Thyroid gland (tissue), 4 donors: ENCODE results near the gene HCN2. TPM values are rescaled to one million over a fixed set of nuclear protein-coding genes. Genes with fewer than 3 reads are reported as not detected.

Experiments
- DNase-seq, 2 donors: peaks; one replicate each; pipeline ENCODE4 v3.0.0-alpha.2; 2019
- H3K27ac ChIP-seq, 3 donors: fragments of 200-600 bp; sonication (generic); 1 replicate in 2 of 3; 2 replicates in 1 of 3; pipeline ENCODE4 v1.5.1; 2016 to 2019; ENCODE audit warnings: mild to moderate bottlenecking in 1 of 3, moderate library complexity in 1 of 3
- H3K27me3 ChIP-seq: fragments of 200-600 bp; sonication (generic); one replicate; pipeline ENCODE4 v1.5.1; 2019
- H3K36me3 ChIP-seq, 2 donors: fragments of 200-600 bp; sonication (generic); one replicate each; pipeline ENCODE4 v1.5.1; 2016 to 2019
- H3K4me1 ChIP-seq, 2 donors: fragments of 200-600 bp; sonication (generic); one replicate each; pipeline ENCODE4 v1.5.1; 2017 to 2019
- H3K4me3 ChIP-seq, 3 donors: fragments of 200-600 bp; sonication (generic); replicated peaks in 1 of 3; 1 replicate in 2 of 3; 2 replicates in 1 of 3; pipeline ENCODE4 v1.5.1; 2016; ENCODE audit warnings: mild to moderate bottlenecking in 1 of 3
- H3K9me3 ChIP-seq: fragments of 200-600 bp; sonication (generic); one replicate; pipeline ENCODE4 v1.5.1; 2017
- POLR2A ChIP-seq, 2 donors: fragments of 450-650 bp; IDR thresholded peaks; one replicate each; pipeline ENCODE4 v1.6.1; 2017; ENCODE audit warnings: antibody characterized with exemption in 2 of 2, mild to moderate bottlenecking in 2 of 2, moderate library complexity in 1 of 2
- WGBS, 2 donors: methylation state at CpG; one replicate each; pipeline ENCODE4 v1.1.5; 2017; 5-methylcytosine and 5-hydroxymethylcytosine counted together
- intact Hi-C: fragments of 100-400 bp; cut with DNase I; formaldehyde crosslinking; loops from one replicate; pipeline ENCODE4 v1.15.1; 2023
- total RNA-seq, 4 donors: library from RNA; depleted of rRNA; stranded (reverse); fragments of >200 nt; gene quantifications; one replicate each; pipeline ENCODE4 v1.2.3, GENCODE V29; 2016
- TF ChIP-seq, protein P1 (sequence below), 6 experiments: fragments of 200-600 bp in 3 of 6; fragments of 450-650 bp in 3 of 6; sonication (generic) in 3 of 6; IDR thresholded peaks; one replicate each; pipeline ENCODE4 v1.5.1; 2016 to 2019; ENCODE audit warnings: antibody characterized with exemption in 6 of 6, mild to moderate bottlenecking in 2 of 6, inconsistent platforms in 1 of 6, moderate library complexity in 1 of 6

The HCN2 gene
- total RNA-seq, 4 donors from 2014 or later = not detected

DNA sequence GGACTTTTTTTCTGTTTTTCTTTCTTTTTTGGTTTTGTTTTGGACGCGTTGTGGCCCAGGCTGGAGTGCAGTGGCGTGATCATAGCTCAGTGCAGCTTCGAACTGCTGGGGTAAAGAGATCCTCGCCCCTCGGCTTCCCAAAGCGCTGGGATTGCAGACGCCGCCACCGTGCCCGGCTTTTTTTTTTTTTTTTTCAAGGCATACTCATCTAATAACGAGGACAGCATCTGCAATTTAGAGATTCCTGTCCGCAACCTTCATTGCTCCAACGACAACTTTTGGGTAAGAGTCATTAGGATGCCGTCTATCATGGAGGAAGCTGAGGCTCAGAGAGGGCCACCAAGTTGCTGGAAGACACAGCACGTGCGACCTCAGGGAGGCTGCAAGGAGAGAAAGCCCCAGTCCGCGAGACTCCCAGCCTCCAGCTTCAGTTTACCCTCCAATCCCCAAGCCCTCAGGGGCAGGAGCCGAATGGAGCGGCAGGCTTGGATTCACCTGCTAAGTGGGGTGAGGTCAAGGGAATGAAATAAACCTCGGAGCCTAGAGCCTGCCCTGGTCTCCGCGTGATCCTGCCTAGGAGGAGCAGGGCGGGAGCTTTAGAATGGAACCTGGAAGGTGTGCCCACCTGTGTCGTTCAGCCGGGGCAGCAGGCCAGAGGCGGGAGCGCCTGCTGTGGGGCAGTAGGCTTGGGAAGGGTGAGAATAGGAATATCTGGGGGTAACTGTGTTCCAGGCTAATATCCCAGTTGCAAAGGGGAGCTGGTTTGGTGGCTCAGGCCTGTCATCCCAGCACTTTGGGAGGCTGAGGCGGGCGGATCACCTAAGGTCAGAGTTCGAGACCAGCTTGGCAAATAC is 44.3 kb downstream of the HCN2 start:
- DNase-seq = no peak
- intact Hi-C loops = no loop called here
- 18 to 19% methylated on average over 32 of the region's 32 CpGs for WGBS, 2 donors
- Histone ChIP-seq H3K27me3 (no peaks in the 10 kb centered on the region), H3K27ac (no peak overlapping the region), H3K4me1 (peaks cover 18 to 25% of the 10 kb centered on the region in 2 donors), H3K9me3 (no peaks in the 10 kb centered on the region), H3K4me3 (peak overlapping the region in 2 of 3 donors; percentile 28 to 90), H3K36me3 (peaks cover 3 to 5% of the 10 kb centered on the region in 2 donors)
- TF ChIP-seq POLR2A (IDR thresholded peaks at IDR 0.05) = no peak
- TF ChIP-seq, protein P1, sequence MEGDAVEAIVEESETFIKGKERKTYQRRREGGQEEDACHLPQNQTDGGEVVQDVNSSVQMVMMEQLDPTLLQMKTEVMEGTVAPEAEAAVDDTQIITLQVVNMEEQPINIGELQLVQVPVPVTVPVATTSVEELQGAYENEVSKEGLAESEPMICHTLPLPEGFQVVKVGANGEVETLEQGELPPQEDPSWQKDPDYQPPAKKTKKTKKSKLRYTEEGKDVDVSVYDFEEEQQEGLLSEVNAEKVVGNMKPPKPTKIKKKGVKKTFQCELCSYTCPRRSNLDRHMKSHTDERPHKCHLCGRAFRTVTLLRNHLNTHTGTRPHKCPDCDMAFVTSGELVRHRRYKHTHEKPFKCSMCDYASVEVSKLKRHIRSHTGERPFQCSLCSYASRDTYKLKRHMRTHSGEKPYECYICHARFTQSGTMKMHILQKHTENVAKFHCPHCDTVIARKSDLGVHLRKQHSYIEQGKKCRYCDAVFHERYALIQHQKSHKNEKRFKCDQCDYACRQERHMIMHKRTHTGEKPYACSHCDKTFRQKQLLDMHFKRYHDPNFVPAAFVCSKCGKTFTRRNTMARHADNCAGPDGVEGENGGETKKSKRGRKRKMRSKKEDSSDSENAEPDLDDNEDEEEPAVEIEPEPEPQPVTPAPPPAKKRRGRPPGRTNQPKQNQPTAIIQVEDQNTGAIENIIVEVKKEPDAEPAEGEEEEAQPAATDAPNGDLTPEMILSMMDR (IDR thresholded peaks at IDR 0.05) = peak in 2 of 6 experiments; percentile 1 to 7

DNA sequence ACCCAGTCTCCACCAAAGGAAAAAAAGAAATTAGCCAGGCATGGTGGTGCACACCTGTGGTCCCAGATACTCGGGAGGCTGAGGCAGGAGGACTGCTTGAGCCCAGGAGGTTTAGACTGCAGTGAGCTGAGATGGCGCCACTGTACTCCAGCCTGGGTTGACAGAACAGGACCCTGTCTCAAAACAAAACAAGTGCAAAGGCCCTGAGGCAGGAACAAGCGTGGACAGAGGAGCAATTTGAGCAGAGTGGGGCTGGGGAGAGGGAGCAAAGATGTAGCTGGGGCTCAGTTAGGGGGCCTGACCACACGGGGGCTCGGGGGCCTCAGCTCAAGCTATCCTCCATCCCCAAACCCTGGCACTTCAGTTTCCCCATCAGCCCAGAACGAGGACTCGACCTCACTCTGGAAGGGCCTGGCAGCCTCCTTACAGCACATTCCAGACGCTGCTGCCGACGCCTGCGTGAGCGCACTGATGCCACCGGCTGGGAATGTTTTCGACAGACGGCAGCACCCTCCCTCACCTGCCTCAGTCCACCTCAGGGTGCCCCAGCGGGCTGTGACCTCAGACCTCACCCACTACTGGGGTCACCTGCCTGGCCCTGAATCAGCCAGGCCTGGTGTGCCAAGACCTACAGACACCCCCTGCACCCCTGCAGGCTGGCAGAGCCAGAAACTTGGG is 45.4 kb downstream of the HCN2 start:
- intact Hi-C loops = no loop called here
- Histone ChIP-seq H3K4me3 (no peak overlapping the region), H3K4me1 (peaks cover 25 to 33% of the 10 kb centered on the region in 2 donors), H3K9me3 (no peaks in the 10 kb centered on the region), H3K27ac (no peak overlapping the region), H3K27me3 (no peaks in the 10 kb centered on the region), H3K36me3 (no peaks in the 10 kb centered on the region)
- 88 to 97% methylated on average over 6 to 16 of the region's 16 CpGs for WGBS, 2 donors
- TF ChIP-seq POLR2A (IDR thresholded peaks at IDR 0.05) = no peak
- TF ChIP-seq, protein P1 (IDR thresholded peaks at IDR 0.05) = no peak
- DNase-seq = no peak

DNA sequence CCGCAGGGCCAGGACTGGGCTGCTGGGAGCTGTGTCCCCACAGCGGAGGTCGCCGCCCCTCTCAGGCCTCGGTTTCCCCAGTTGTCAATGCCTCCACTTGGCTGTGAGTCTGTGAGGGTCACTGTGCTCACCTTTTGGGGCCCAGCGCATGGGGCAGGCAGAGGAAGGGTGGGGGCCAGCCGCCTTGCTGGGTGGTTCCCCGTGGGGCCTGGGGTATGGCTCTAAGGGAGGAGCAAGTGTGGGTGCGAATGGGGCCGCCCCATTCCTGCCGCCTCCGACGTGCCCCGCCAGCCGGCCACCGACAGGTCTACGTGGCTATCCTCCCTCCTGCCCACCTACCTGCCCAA is 49.2 kb downstream of the HCN2 start:
- intact Hi-C loops = no loop called here
- DNase-seq = no peak
- Histone ChIP-seq H3K4me1 (peaks cover 17 to 21% of the 10 kb centered on the region in 2 donors), H3K9me3 (no peaks in the 10 kb centered on the region), H3K4me3 (no peak overlapping the region), H3K27ac (no peak overlapping the region), H3K36me3 (no peaks in the 10 kb centered on the region), H3K27me3 (no peaks in the 10 kb centered on the region)
- TF ChIP-seq POLR2A (IDR thresholded peaks at IDR 0.05) = no peak
- TF ChIP-seq, protein P1 (IDR thresholded peaks at IDR 0.05) = no peak
- 20 to 78% methylated on average over 1 to 13 of the region's 17 CpGs for WGBS, 2 donors

DNA sequence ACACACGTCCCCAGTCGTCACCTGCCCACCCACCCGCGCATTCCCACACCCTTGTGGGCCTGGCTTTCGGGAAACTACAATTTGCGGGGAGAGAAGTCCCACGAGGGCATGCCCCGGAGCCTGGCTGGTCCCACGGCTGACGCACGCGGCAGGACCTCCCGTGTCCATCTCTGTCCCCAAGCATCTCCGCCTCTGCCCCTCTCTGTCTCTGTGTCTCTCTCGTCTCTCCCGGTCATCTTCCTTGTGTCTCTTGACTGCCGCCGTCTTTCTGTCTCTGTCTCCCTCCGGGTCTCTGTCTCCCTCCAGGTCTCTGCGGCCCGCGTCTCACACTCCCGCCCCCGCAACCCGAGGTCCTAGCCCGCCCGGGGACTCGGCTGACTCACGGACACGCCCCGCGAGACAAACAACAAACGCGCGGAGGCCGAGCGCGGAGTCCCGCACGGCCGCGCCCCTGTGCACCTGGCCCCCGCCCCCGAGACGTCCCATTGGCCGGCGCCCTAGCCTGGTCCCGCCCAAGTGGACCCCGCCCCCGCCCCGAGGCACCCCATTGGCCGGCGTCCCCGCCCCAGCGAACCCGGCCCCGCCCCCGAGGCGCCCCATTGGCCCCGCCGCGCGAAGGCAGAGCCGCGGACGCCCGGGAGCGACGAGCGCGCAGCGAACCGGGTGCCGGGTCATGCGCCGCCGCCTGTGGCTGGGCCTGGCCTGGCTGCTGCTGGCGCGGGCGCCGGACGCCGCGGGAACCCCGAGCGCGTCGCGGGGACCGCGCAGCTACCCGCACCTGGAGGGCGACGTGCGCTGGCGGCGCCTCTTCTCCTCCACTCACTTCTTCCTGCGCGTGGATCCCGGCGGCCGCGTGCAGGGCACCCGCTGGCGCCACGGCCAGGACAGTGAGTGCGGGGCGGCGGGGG is 49.8 kb downstream of the HCN2 start, which contains the start of gene FGF22:
TSS of gene FGF22 (plus strand) at position 627 of the 908 bp plus-strand sequence. CDS start at position 674, 47 bp downstream.
- Histone ChIP-seq H3K9me3 (no peaks in the 10 kb centered on the region), H3K27ac (no peak within 1 kb of the TSS), H3K4me3 (no peak within 1 kb of the TSS), H3K36me3 (no peaks in the 10 kb centered on the region), H3K27me3 (no peaks in the 10 kb centered on the region), H3K4me1 (peaks cover 11 to 15% of the 10 kb centered on the region in 2 donors)
- intact Hi-C loops = no loop called here
- TF ChIP-seq POLR2A (IDR thresholded peaks at IDR 0.05) = no peak
- TF ChIP-seq, protein P1 (IDR thresholded peaks at IDR 0.05) = no peak
- DNase-seq = peak; percentile 86 to 88
- 14 to 17% methylated on average over 30 to 41 of the region's 109 CpGs for WGBS, 2 donors
